CD14-positive monocyte (primary cell): Measurements from ENCODE around the gene MARCHF4. TPM values are rescaled to one million over a fixed set of nuclear protein-coding genes. Genes with fewer than 3 reads are reported as not detected.

Source experiments
- DNase-seq, 3 donors: peaks; one replicate each; pipeline ENCODE4 v3.0.0-alpha.2; 2011 to 2022
- H2AFZ ChIP-seq: 2 replicates; pipeline ENCODE4 v1.6.0; 2012; ENCODE audit warnings: mild to moderate bottlenecking, low read depth, low read length, inconsistent platforms; ENCODE audit not compliant: insufficient read depth, poor library complexity, severe bottlenecking
- H3K27ac ChIP-seq, 2 donors: 1 replicate in 1 of 2; 2 replicates in 1 of 2; pipeline ENCODE4 v1.5.1; 2012 to 2013; ENCODE audit warnings: low read length in 2 of 2, control low read depth in 1 of 2, inconsistent platforms in 1 of 2, low read depth in 1 of 2, mild to moderate bottlenecking in 1 of 2
- H3K27me3 ChIP-seq, 2 donors: one replicate each; pipeline versions ENCODE4 v1.6.0 to v1.6.1; 2011 to 2013; ENCODE audit warnings: low read length in 2 of 2; ENCODE audit not compliant: control insufficient read depth in 2 of 2, insufficient read depth in 2 of 2
- H3K36me3 ChIP-seq, 2 donors: replicated peaks in 1 of 2; 1 replicate in 1 of 2; 2 replicates in 1 of 2; pipeline versions ENCODE4 v1.5.1 to v1.6.1; 2012 to 2013; ENCODE audit warnings: low read length in 2 of 2, control low read depth in 1 of 2, inconsistent platforms in 1 of 2, mild to moderate bottlenecking in 1 of 2; ENCODE audit not compliant: insufficient read depth in 2 of 2, control insufficient read depth in 1 of 2
- H3K4me1 ChIP-seq, 2 donors: 1 replicate in 1 of 2; 2 replicates in 1 of 2; pipeline versions ENCODE4 v1.5.1 to v1.6.1; 2012 to 2013; ENCODE audit warnings: low read length in 2 of 2, control low read depth in 1 of 2, inconsistent platforms in 1 of 2, mild to moderate bottlenecking in 1 of 2, moderate library complexity in 1 of 2; ENCODE audit not compliant: insufficient read depth in 2 of 2, control insufficient read depth in 1 of 2
- H3K4me2 ChIP-seq: replicated peaks from 2 replicates; pipeline ENCODE3; 2012; ENCODE audit warnings: low read length, moderate library complexity, mild to moderate bottlenecking; ENCODE audit not compliant: poor library complexity, severe bottlenecking; ENCODE audit errors: extremely low read depth
- H3K4me3 ChIP-seq, 3 experiments: fragments of 200-600 bp in 1 of 3; sonication (generic) in 1 of 3; replicated peaks in 1 of 3; 1 replicate in 2 of 3; 2 replicates in 1 of 3; pipeline ENCODE4 v1.5.1; 2011 to 2013; ENCODE audit warnings: low read length in 3 of 3, mild to moderate bottlenecking in 3 of 3, control low read depth in 2 of 3, low read depth in 2 of 3, inconsistent platforms in 1 of 3, moderate library complexity in 1 of 3
- H3K79me2 ChIP-seq: 2 replicates; pipeline ENCODE4 v1.6.0; 2012; ENCODE audit warnings: mild to moderate bottlenecking, control low read depth, inconsistent platforms, low read length, moderate library complexity; ENCODE audit not compliant: insufficient read depth
- H3K9ac ChIP-seq: 2 replicates; pipeline ENCODE4 v1.6.0; 2017; ENCODE audit warnings: low read length, mild to moderate bottlenecking; ENCODE audit not compliant: insufficient read depth, poor library complexity, severe bottlenecking
- H3K9me3 ChIP-seq, 2 donors: replicated peaks in 1 of 2; 1 replicate in 1 of 2; 2 replicates in 1 of 2; pipeline versions ENCODE4 v1.5.1 to v1.6.1; 2012 to 2013; ENCODE audit warnings: low read length in 2 of 2, control low read depth in 1 of 2; ENCODE audit not compliant: control insufficient read depth in 1 of 2, insufficient read depth in 1 of 2
- H4K20me1 ChIP-seq: 2 replicates; pipeline ENCODE4 v1.6.0; 2012; ENCODE audit warnings: mild to moderate bottlenecking, low read length, control low read depth, moderate library complexity; ENCODE audit not compliant: insufficient read depth
- H3K27ac Mint-ChIP-seq, 7 donors: one replicate each; pipeline ENCODE4 v1.8.0; 2020; ENCODE audit warnings: mild to moderate bottlenecking in 7 of 7, mixed read lengths in 7 of 7, moderate library complexity in 6 of 7, inconsistent platforms in 2 of 7
- H3K27me3 Mint-ChIP-seq, 3 donors: one replicate each; pipeline ENCODE4 v1.8.0; 2021 to 2022; ENCODE audit warnings: low read depth in 3 of 3, mild to moderate bottlenecking in 3 of 3, mixed read lengths in 3 of 3, moderate library complexity in 3 of 3, inconsistent platforms in 1 of 3
- H3K36me3 Mint-ChIP-seq, 2 donors: one replicate each; pipeline ENCODE4 v1.8.0; 2020; ENCODE audit warnings: mixed read lengths in 2 of 2, inconsistent platforms in 1 of 2, mild to moderate bottlenecking in 1 of 2
- H3K4me1 Mint-ChIP-seq: one replicate; pipeline ENCODE4 v1.8.0; 2020; ENCODE audit warnings: mild to moderate bottlenecking, mixed read lengths
- H3K4me3 Mint-ChIP-seq, 2 donors: one replicate each; pipeline ENCODE4 v1.8.0; 2020; ENCODE audit warnings: mild to moderate bottlenecking in 2 of 2, mixed read lengths in 2 of 2, moderate library complexity in 1 of 2
- H3K9me3 Mint-ChIP-seq, 7 donors: one replicate each; pipeline ENCODE4 v1.8.0; 2020 to 2022; ENCODE audit warnings: mixed read lengths in 7 of 7, mild to moderate bottlenecking in 6 of 7, moderate library complexity in 6 of 7, inconsistent platforms in 2 of 7
- CTCF ChIP-seq: fragments of 200-600 bp; IDR thresholded peaks from one replicate; pipeline ENCODE4 v1.8.0; 2022; ENCODE audit warnings: antibody characterized with exemption, mild to moderate bottlenecking
- WGBS: methylation state at CpG from one replicate; pipeline ENCODE4 v1.1.5; 2013; ENCODE audit warnings: missing lambda C conversion rate; ENCODE audit not compliant: insufficient coverage; 5-methylcytosine and 5-hydroxymethylcytosine counted together
- intact Hi-C, 2 donors: fragments of 100-400 bp; cut with micrococcal nuclease; formaldehyde crosslinking; loops; one replicate each; pipeline versions ENCODE4 v1.15.0 to v1.15.1; 2023
- polyA plus RNA-seq, 3 donors: library from polyadenylated mRNA; depleted of rRNA in 1 of 3; unstranded in 2 of 3; stranded (reverse) in 1 of 3; fragments of 300-500 nt in 2 of 3; fragments of >200 nt in 1 of 3; fragmentation: Illumina TruSeq in 2 of 3; gene quantifications; 1 replicate in 2 of 3; 2 replicates in 1 of 3; pipeline ENCODE4 v1.2.3, GENCODE V29; 2012 to 2021

The MARCHF4 gene
- polyA plus RNA-seq, 3 donors, result not detected

- H3K4me3 ChIP-seq, result no peak overlapping the region
- no peaks in the 10 kb centered on the region for H4K20me1 ChIP-seq
- 95% methylated on average over 2 of the region's 2 CpGs for WGBS
- no peaks in the 10 kb centered on the region for H3K79me2 ChIP-seq
- Mint-ChIP-seq H3K4me1 (no peaks in the 10 kb centered on the region), H3K9me3 (no peaks in the 10 kb centered on the region), H3K36me3 (no peaks in the 10 kb centered on the region), H3K27me3 (peaks cover 2 to 7% (median 7%) of the 10 kb centered on the region in 3 donors), H3K4me3 (no peak overlapping the region), H3K27ac (no peak overlapping the region)
- no peaks in the 10 kb centered on the region for H3K9me3 ChIP-seq
- intact Hi-C loops, result no loop called here
- no peaks in the 10 kb centered on the region for H3K27me3 ChIP-seq
- no peak overlapping the region for H2AFZ ChIP-seq
- no peaks in the 10 kb centered on the region for H3K4me1 ChIP-seq
- no peak overlapping the region for H3K27ac ChIP-seq
- no peaks in the 10 kb centered on the region for H3K36me3 ChIP-seq
- H3K4me2 ChIP-seq, result no peak overlapping the region
- H3K9ac ChIP-seq, result no peak overlapping the region
- no peak for TF ChIP-seq CTCF
- no peak for DNase-seq
These were observed 16.6 kb downstream of the MARCHF4 start for GRCh38 chr2:216355711-216356110.

- Histone ChIP-seq H4K20me1 (no peaks in the 10 kb centered on the region), H3K4me1 (no peaks in the 10 kb centered on the region), H2AFZ (no peak overlapping the region), H3K9me3 (no peaks in the 10 kb centered on the region), H3K4me3 (no peak overlapping the region), H3K4me2 (no peak overlapping the region), H3K79me2 (no peaks in the 10 kb centered on the region), H3K27ac (no peak overlapping the region), H3K9ac (no peak overlapping the region), H3K27me3 (no peaks in the 10 kb centered on the region), H3K36me3 (no peaks in the 10 kb centered on the region)
- H3K36me3 Mint-ChIP-seq, result no peaks in the 10 kb centered on the region
- peaks cover 2 to 7% (median 7%) of the 10 kb centered on the region in 3 donors for H3K27me3 Mint-ChIP-seq
- no peaks in the 10 kb centered on the region for H3K9me3 Mint-ChIP-seq
- H3K27ac Mint-ChIP-seq, result no peak overlapping the region
- H3K4me1 Mint-ChIP-seq, result no peaks in the 10 kb centered on the region
- no peak for DNase-seq
- no peak overlapping the region for H3K4me3 Mint-ChIP-seq
- 20% methylated on average over 2 of the region's 4 CpGs for WGBS
- intact Hi-C loops, result no loop called here
- TF ChIP-seq CTCF, result no peak
These were observed 18.0 kb downstream of the MARCHF4 start for GRCh38 chr2:216354306-216354705.
